ENCODE results near the gene RNF135. TPM values are rescaled to one million over a fixed set of nuclear protein-coding genes. Genes with fewer than 3 reads are reported as not detected.
"Not testable (repeated sequence)": the region's sequence is repeated elsewhere in the genome, so short reads cannot be mapped to it uniquely, and the experiment has no call there.

The RNF135 gene
- total RNA-seq, 2 donors from 2014 or later = 32.1 to 39.3 TPM

GRCh38 chr17:31013844-31014243 is 43.0 kb downstream of the RNF135 start:
- TF ChIP-seq POLR2A (IDR thresholded peaks at IDR 0.05) = no peak
- TF ChIP-seq POLR2AphosphoS5 (IDR thresholded peaks at IDR 0.05) = no peak
- TF ChIP-seq CTCF (IDR thresholded peaks at IDR 0.05) = no peak
- Histone ChIP-seq H3K36me3 (no peaks in the 10 kb centered on the region), H3K4me1 (replicated peaks) (peaks cover 3% of the 10 kb centered on the region), H3K4me3 (no peak overlapping the region), H3K27ac (no peak overlapping the region), H3K9me3 (no peaks in the 10 kb centered on the region), H3K27me3 (replicated peaks; ENCODE audit: insufficient read depth) (no peaks in the 10 kb centered on the region)
- 95% methylated on average over 3 of the region's 3 CpGs for WGBS
- DNase-seq (ENCODE audit: low spot score) = no peak
- intact Hi-C loops (cut with DNase I) = no loop called here

DNA sequence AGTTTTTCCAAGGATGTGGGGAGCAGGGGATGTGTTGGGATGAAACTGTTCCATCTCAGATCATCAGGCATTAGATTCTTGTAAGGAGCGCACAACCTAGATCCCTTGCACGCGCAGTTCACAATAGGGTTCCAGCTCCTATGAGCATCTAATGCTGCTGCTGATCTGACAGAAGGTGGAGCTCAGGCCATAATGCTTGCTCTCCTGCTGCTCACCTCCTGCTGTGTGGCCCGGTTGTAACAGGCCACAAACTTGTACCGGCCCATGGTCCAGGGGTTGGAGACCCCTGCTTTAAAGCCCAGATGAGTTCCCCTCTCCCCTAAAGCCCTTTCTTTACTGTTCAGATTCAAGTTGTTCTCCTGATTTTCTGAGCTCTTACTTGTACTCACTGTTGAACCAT is 44.8 kb downstream of the RNF135 start:
- no peaks in the 10 kb centered on the region for H3K36me3 ChIP-seq
- intact Hi-C loops (cut with DNase I) = loop anchor here (5.0 kb wide), 1 partner anchor 197 kb away; no protein-coding TSS in a partner anchor
- H3K4me3 ChIP-seq = no peak overlapping the region
- TF ChIP-seq CTCF (IDR thresholded peaks at IDR 0.05) (no peak), POLR2AphosphoS5 (IDR thresholded peaks at IDR 0.05) (no peak), POLR2A (IDR thresholded peaks at IDR 0.05) (no peak)
- H3K9me3 ChIP-seq = no peaks in the 10 kb centered on the region
- DNase-seq (ENCODE audit: low spot score) = no peak
- H3K27me3 ChIP-seq (replicated peaks; ENCODE audit: insufficient read depth) = no peaks in the 10 kb centered on the region
- 79% methylated on average over 5 of the region's 5 CpGs for WGBS
- no peak overlapping the region for H3K27ac ChIP-seq
- no peaks in the 10 kb centered on the region for H3K4me1 ChIP-seq (replicated peaks)

GRCh38 chr17:31019004-31019403 is 48.2 kb downstream of the RNF135 start:
- Histone ChIP-seq H3K27ac (no peak overlapping the region), H3K9me3 (no peaks in the 10 kb centered on the region), H3K27me3 (replicated peaks; ENCODE audit: insufficient read depth) (no peaks in the 10 kb centered on the region), H3K36me3 (no peaks in the 10 kb centered on the region), H3K4me3 (no peak overlapping the region), H3K4me1 (replicated peaks) (no peaks in the 10 kb centered on the region)
- intact Hi-C loops (cut with DNase I) = loop anchor here (5.0 kb wide), 1 partner anchor 193 kb away; no protein-coding TSS in a partner anchor
- DNase-seq (ENCODE audit: low spot score) = no peak
- TF ChIP-seq POLR2AphosphoS5 (IDR thresholded peaks at IDR 0.05) = no peak
- no peak for TF ChIP-seq POLR2A (IDR thresholded peaks at IDR 0.05)
- TF ChIP-seq CTCF (IDR thresholded peaks at IDR 0.05) = no peak
- WGBS = 96% methylated on average over 2 of the region's 2 CpGs

- H3K4me3 ChIP-seq; H3K27me3 ChIP-seq (replicated peaks; ENCODE audit: insufficient read depth); H3K27ac ChIP-seq; H3K9me3 ChIP-seq; H3K36me3 ChIP-seq; DNase-seq (ENCODE audit: low spot score); intact Hi-C loops (cut with DNase I); H3K4me1 ChIP-seq (replicated peaks): not testable (repeated sequence)
- WGBS = 54% methylated on average over 2 of the region's 2 CpGs
These were observed 52.3 kb downstream of the RNF135 start for GRCh38 chr17:31023171-31023570.

- no peak overlapping the region for H3K27ac ChIP-seq
- WGBS = 78% methylated on average over 8 of the region's 8 CpGs
- intact Hi-C loops (cut with DNase I) = no loop called here
- H3K9me3 ChIP-seq = no peaks in the 10 kb centered on the region
- no peak for DNase-seq (ENCODE audit: low spot score)
- no peaks in the 10 kb centered on the region for H3K27me3 ChIP-seq (replicated peaks; ENCODE audit: insufficient read depth)
- no peaks in the 10 kb centered on the region for H3K4me1 ChIP-seq (replicated peaks)
- no peak overlapping the region for H3K4me3 ChIP-seq
- TF ChIP-seq POLR2A (IDR thresholded peaks at IDR 0.05) (no peak), POLR2AphosphoS5 (IDR thresholded peaks at IDR 0.05) (no peak), CTCF (IDR thresholded peaks at IDR 0.05) (no peak)
- H3K36me3 ChIP-seq = no peaks in the 10 kb centered on the region
These were observed 61.0 kb downstream of the RNF135 start for GRCh38 chr17:31031841-31032240.

GRCh38 chr17:31035611-31036010 is 64.8 kb downstream of the RNF135 start:
- H3K9me3 ChIP-seq; H3K36me3 ChIP-seq; H3K4me3 ChIP-seq; H3K27me3 ChIP-seq (replicated peaks; ENCODE audit: insufficient read depth); DNase-seq (ENCODE audit: low spot score); H3K27ac ChIP-seq; intact Hi-C loops (cut with DNase I); H3K4me1 ChIP-seq (replicated peaks): not testable (repeated sequence)
- WGBS = 72% methylated on average over 5 of the region's 5 CpGs

- H3K27me3 ChIP-seq (replicated peaks; ENCODE audit: insufficient read depth); H3K4me3 ChIP-seq; H3K9me3 ChIP-seq; H3K36me3 ChIP-seq; intact Hi-C loops (cut with DNase I); H3K4me1 ChIP-seq (replicated peaks); DNase-seq (ENCODE audit: low spot score); H3K27ac ChIP-seq: not testable (repeated sequence)
- WGBS = 98% methylated on average over 7 of the region's 7 CpGs
These were observed 70.0 kb downstream of the RNF135 start for GRCh38 chr17:31040837-31041236.

- H3K4me1 ChIP-seq (replicated peaks); H3K4me3 ChIP-seq; H3K27me3 ChIP-seq (replicated peaks; ENCODE audit: insufficient read depth); intact Hi-C loops (cut with DNase I); DNase-seq (ENCODE audit: low spot score); H3K36me3 ChIP-seq; H3K27ac ChIP-seq; H3K9me3 ChIP-seq: not testable (repeated sequence)
- WGBS = 89% methylated on average over 6 of the region's 6 CpGs
These were observed 71.5 kb downstream of the RNF135 start for GRCh38 chr17:31042378-31042777.

- H3K4me3 ChIP-seq; DNase-seq (ENCODE audit: low spot score); H3K9me3 ChIP-seq; H3K27me3 ChIP-seq (replicated peaks; ENCODE audit: insufficient read depth); H3K36me3 ChIP-seq; intact Hi-C loops (cut with DNase I); H3K4me1 ChIP-seq (replicated peaks); H3K27ac ChIP-seq: not testable (repeated sequence)
- WGBS = 93% methylated on average over 6 of the region's 7 CpGs
These were observed 76.1 kb downstream of the RNF135 start for GRCh38 chr17:31046856-31047425.
